HEK293 (cell line): ENCODE measurements around the gene INPP1.

Experiments
- KLF10 ChIP-seq: fragments of 450-650 bp; IDR thresholded peaks from 2 replicates; pipeline ENCODE4 v1.5.1; 2018; ENCODE audit warnings: missing biosample characterization, mild to moderate bottlenecking, missing genetic modification characterization
- TRIM28 ChIP-seq: IDR thresholded peaks from 2 replicates; pipeline ENCODE4 v1.6.1; 2011; ENCODE audit warnings: low read length, control low read depth, borderline replicate concordance
- ZBTB21 ChIP-seq: fragments of 450-650 bp; formaldehyde crosslinking; IDR thresholded peaks from 2 replicates; pipeline ENCODE4 v1.5.1; 2017; ENCODE audit warnings: missing biosample characterization, missing genetic modification characterization
- ZNF274 ChIP-seq, 2 experiments: fragments of 200-500 bp in 1 of 2; fragments of 450-650 bp in 1 of 2; sonication (Bioruptor generic) in 1 of 2; formaldehyde crosslinking in 1 of 2; IDR thresholded peaks; 2 replicates each; pipeline versions ENCODE4 v1.5.1 to v1.6.1; 2014 to 2016; ENCODE audit warnings: borderline replicate concordance in 1 of 2, inconsistent platforms in 1 of 2, low read length in 1 of 2, missing biosample characterization in 1 of 2, missing genetic modification characterization in 1 of 2
- ZNF530 ChIP-seq: fragments of 450-650 bp; formaldehyde crosslinking; IDR thresholded peaks from 2 replicates; pipeline ENCODE4 v1.5.1; 2016; ENCODE audit warnings: low read depth, missing biosample characterization, missing genetic modification characterization
- ZNF549 ChIP-seq: fragments of 450-650 bp; IDR thresholded peaks from 2 replicates; pipeline ENCODE4 v1.5.1; 2018; ENCODE audit warnings: missing biosample characterization, missing genetic modification characterization, mild to moderate bottlenecking, inconsistent platforms, moderate library complexity
- ZNF560 ChIP-seq: fragments of 450-650 bp; formaldehyde crosslinking; IDR thresholded peaks from 2 replicates; pipeline ENCODE4 v1.5.1; 2017; ENCODE audit warnings: missing biosample characterization, missing genetic modification characterization, borderline replicate concordance
- TF ChIP-seq, protein P1 (sequence below): fragments of 450-650 bp; formaldehyde crosslinking; IDR thresholded peaks from 2 replicates; pipeline ENCODE4 v1.5.1; 2016; ENCODE audit warnings: missing biosample characterization, missing genetic modification characterization
- TF ChIP-seq, protein P2 (sequence below): fragments of 450-650 bp; formaldehyde crosslinking; IDR thresholded peaks from 2 replicates; pipeline ENCODE4 v1.5.1; 2016; ENCODE audit warnings: missing biosample characterization, missing genetic modification characterization

DNA sequence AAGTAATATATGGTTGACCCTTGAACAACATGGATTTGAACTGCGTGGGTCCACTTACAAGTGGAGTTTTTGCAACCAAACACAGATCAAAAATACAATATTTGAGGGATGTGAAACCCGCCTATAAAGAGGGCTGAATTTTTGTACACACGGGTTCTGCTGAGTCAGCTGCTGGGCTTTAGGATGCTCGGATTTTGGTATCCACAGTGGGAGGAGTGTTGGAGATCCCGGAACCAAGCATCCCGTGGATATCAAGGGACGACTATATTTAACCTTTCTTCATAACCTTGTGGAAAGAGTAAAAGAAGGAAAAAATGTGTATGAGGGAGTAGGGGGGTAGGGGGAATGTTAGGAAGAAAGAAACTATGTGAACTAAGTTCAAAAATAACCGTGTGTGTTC is 10.0 kb upstream of the INPP1 start:
- TF ChIP-seq, protein P1, sequence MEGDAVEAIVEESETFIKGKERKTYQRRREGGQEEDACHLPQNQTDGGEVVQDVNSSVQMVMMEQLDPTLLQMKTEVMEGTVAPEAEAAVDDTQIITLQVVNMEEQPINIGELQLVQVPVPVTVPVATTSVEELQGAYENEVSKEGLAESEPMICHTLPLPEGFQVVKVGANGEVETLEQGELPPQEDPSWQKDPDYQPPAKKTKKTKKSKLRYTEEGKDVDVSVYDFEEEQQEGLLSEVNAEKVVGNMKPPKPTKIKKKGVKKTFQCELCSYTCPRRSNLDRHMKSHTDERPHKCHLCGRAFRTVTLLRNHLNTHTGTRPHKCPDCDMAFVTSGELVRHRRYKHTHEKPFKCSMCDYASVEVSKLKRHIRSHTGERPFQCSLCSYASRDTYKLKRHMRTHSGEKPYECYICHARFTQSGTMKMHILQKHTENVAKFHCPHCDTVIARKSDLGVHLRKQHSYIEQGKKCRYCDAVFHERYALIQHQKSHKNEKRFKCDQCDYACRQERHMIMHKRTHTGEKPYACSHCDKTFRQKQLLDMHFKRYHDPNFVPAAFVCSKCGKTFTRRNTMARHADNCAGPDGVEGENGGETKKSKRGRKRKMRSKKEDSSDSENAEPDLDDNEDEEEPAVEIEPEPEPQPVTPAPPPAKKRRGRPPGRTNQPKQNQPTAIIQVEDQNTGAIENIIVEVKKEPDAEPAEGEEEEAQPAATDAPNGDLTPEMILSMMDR (tag by site-specific recombination): no peak
- TF ChIP-seq KLF10 (tag by site-specific recombination): no peak
- no peak for TF ChIP-seq ZBTB21 (tag by site-specific recombination)
- no peak for TF ChIP-seq ZNF274 (IDR thresholded peaks at IDR 0.05; ENCODE audit: low read length)
- TF ChIP-seq ZNF274 (tag by site-specific recombination; IDR thresholded peaks at IDR 0.05; ENCODE audit: borderline replicate concordance): no peak
- no peak for TF ChIP-seq ZNF560
- TF ChIP-seq ZNF549: no peak
- no peak for TF ChIP-seq ZNF530
- TF ChIP-seq, protein P2, sequence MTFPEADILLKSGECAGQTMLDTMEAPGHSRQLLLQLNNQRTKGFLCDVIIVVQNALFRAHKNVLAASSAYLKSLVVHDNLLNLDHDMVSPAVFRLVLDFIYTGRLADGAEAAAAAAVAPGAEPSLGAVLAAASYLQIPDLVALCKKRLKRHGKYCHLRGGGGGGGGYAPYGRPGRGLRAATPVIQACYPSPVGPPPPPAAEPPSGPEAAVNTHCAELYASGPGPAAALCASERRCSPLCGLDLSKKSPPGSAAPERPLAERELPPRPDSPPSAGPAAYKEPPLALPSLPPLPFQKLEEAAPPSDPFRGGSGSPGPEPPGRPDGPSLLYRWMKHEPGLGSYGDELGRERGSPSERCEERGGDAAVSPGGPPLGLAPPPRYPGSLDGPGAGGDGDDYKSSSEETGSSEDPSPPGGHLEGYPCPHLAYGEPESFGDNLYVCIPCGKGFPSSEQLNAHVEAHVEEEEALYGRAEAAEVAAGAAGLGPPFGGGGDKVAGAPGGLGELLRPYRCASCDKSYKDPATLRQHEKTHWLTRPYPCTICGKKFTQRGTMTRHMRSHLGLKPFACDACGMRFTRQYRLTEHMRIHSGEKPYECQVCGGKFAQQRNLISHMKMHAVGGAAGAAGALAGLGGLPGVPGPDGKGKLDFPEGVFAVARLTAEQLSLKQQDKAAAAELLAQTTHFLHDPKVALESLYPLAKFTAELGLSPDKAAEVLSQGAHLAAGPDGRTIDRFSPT: no peak
- TF ChIP-seq TRIM28: no peak
